HG02642 (cell line): ENCODE measurements around the gene FRMD1.

Experiments used
- ATAC-seq: cut with Tn5 transposase; IDR thresholded peaks from one replicate; pipeline ENCODE4 v1.9.1; 2021; ENCODE audit warnings: mild to moderate bottlenecking; ENCODE audit not compliant: unreplicated experiment, poor library complexity

Gene FRMD1

GRCh38 chr6:168113226-168113625 is 34.2 kb upstream of the FRMD1 start:
- ATAC-seq, result no peak

- no peak for ATAC-seq
Observed at GRCh38 chr6:168111911-168112310, 32.9 kb upstream of the FRMD1 start.

GRCh38 chr6:168110437-168110836 is 31.4 kb upstream of the FRMD1 start:
- no peak for ATAC-seq

- ATAC-seq, result no peak
Observed at GRCh38 chr6:168109171-168109570, 30.2 kb upstream of the FRMD1 start.

- ATAC-seq, result no peak
Observed at GRCh38 chr6:168107191-168107983, 28.4 kb upstream of the FRMD1 start.

- no peak for ATAC-seq
Observed at GRCh38 chr6:168106633-168107005, 27.6 kb upstream of the FRMD1 start.

GRCh38 chr6:168105813-168106632 is 27.0 kb upstream of the FRMD1 start:
- ATAC-seq, result no peak

- ATAC-seq, result no peak
Observed at GRCh38 chr6:168104636-168105035, 25.6 kb upstream of the FRMD1 start.

GRCh38 chr6:168103050-168103830 is 24.2 kb upstream of the FRMD1 start:
- ATAC-seq, result no peak

- ATAC-seq, result no peak
Observed at GRCh38 chr6:168102315-168102985, 23.4 kb upstream of the FRMD1 start.

- ATAC-seq, result no peak
Observed at GRCh38 chr6:168101590-168102314, 22.7 kb upstream of the FRMD1 start.

- ATAC-seq, result no peak
Observed at GRCh38 chr6:168100803-168101589, 22.0 kb upstream of the FRMD1 start.

- no peak for ATAC-seq
Observed at GRCh38 chr6:168100011-168100802, 21.2 kb upstream of the FRMD1 start.

- ATAC-seq, result no peak
Observed at GRCh38 chr6:168099201-168100010, 20.4 kb upstream of the FRMD1 start.

GRCh38 chr6:168098431-168098861 is 19.4 kb upstream of the FRMD1 start:
- no peak for ATAC-seq

- ATAC-seq, result no peak
Observed at GRCh38 chr6:168097621-168098430, 18.8 kb upstream of the FRMD1 start.
